K562 (cell line): Measurements from ENCODE around the gene SYNE1. TPM values are rescaled to one million over a fixed set of nuclear protein-coding genes. Genes with fewer than 3 reads are reported as not detected.

Source experiments
- ATAC-seq: fragments of 200-7000 bp; cut with Tn5 transposase; 3 replicates; pipeline ENCODE4 v1.9.1; 2020; ENCODE audit warnings: moderate library complexity
- BruUV-seq: library from RNA; stranded (reverse); fragments of 400-500 nt; replicated peaks from 2 replicates; lab custom pipeline; 2021; lab: Mats Ljungman, UMichigan
- CTCF ChIA-PET: fragments of 300-600 bp; formaldehyde crosslinking; extraction: SDS; loops from one replicate; lab custom pipeline; 2021; ENCODE audit warnings: low intra/inter-chr PET ratio; lab: Yijun Ruan, JAX
- POLR2A ChIA-PET: fragments of 300-600, 350-650 bp; sonication (Branson Sonifier 250); formaldehyde crosslinking; extraction: SDS; loops from one replicate; lab custom pipeline; 2021; ENCODE audit warnings: antibody characterized with exemption, inconsistent platforms; lab: Yijun Ruan, JAX
- DNase-seq, 4 experiments: peaks; one replicate each; pipeline versions ENCODE4 v3.0.0 to v3.0.0-alpha.2; 2011 to 2018; ENCODE audit warnings: low spot score in 3 of 4, mixed read lengths in 3 of 4; ENCODE audit errors: extremely low read depth in 1 of 4
- FAIRE-seq: peaks from 2 replicates; lab custom pipeline; 2011; peaks lifted over from hg19 to GRCh38; lab: Jason Lieb, UNC
- H2AFZ ChIP-seq: 2 replicates; pipeline ENCODE4 v1.6.0; 2011; ENCODE audit warnings: low read depth, low read length, control low read depth, inconsistent platforms
- H3K27ac ChIP-seq: fragments of 200-600 bp; 3 replicates; pipeline ENCODE4 v1.8.0; 2011; ENCODE audit warnings: low read depth, mild to moderate bottlenecking, control low read depth, inconsistent platforms, low read length, moderate library complexity, mixed read lengths; ENCODE audit errors: extremely low read depth
- H3K27me3 ChIP-seq, 2 experiments: fragments of 300-600 bp in 1 of 2; 2 replicates in 1 of 2; 3 replicates in 1 of 2; pipeline versions ENCODE4 v1.6.0 to v1.8.0; 2011; ENCODE audit warnings: inconsistent platforms in 2 of 2, low read length in 2 of 2, mild to moderate bottlenecking in 1 of 2, mixed read lengths in 1 of 2, moderate library complexity in 1 of 2; ENCODE audit not compliant: control insufficient read depth in 2 of 2, insufficient read depth in 2 of 2
- H3K36me3 ChIP-seq: fragments of 300-600 bp; 3 replicates; pipeline ENCODE4 v1.8.0; 2011; ENCODE audit warnings: mild to moderate bottlenecking, low read length, inconsistent platforms; ENCODE audit not compliant: control insufficient read depth, insufficient read depth
- H3K4me1 ChIP-seq, 2 experiments: fragments of 200-600 bp in 1 of 2; replicated peaks in 1 of 2; 2 replicates in 1 of 2; 3 replicates in 1 of 2; pipeline versions ENCODE4 v1.5.1 to v1.8.0; 2011; ENCODE audit warnings: inconsistent platforms in 2 of 2, low read length in 2 of 2, mild to moderate bottlenecking in 1 of 2, mixed read lengths in 1 of 2, moderate library complexity in 1 of 2; ENCODE audit not compliant: control insufficient read depth in 2 of 2, insufficient read depth in 2 of 2
- H3K4me2 ChIP-seq: 2 replicates; pipeline ENCODE4 v1.6.1; 2011; ENCODE audit warnings: low read length, control low read depth, inconsistent platforms, mixed read lengths; ENCODE audit not compliant: insufficient read depth
- H3K4me3 ChIP-seq: fragments of 200-600 bp; sonication (generic), shearing (Covaris generic); 2 replicates; pipeline ENCODE4 v1.5.1; 2016; ENCODE audit warnings: control low read depth, inconsistent platforms
- H3K79me2 ChIP-seq: fragments of 200-600 bp; 3 replicates; pipeline ENCODE4 v1.8.0; 2011; ENCODE audit warnings: low read length, inconsistent platforms; ENCODE audit not compliant: control insufficient read depth, insufficient read depth
- H3K9ac ChIP-seq, 2 experiments: 2 replicates each; pipeline versions ENCODE4 v1.6.0 to v1.6.1; 2011; ENCODE audit warnings: low read depth in 2 of 2, low read length in 2 of 2, control low read depth in 1 of 2, inconsistent platforms in 1 of 2, mild to moderate bottlenecking in 1 of 2, mixed read lengths in 1 of 2; ENCODE audit not compliant: insufficient read depth in 1 of 2
- H3K9me1 ChIP-seq: one replicate; pipeline ENCODE4 v1.6.0; 2011; ENCODE audit warnings: inconsistent platforms, mild to moderate bottlenecking, low read length, moderate library complexity; ENCODE audit not compliant: control insufficient read depth, insufficient read depth
- H3K9me3 ChIP-seq: replicated peaks from 2 replicates; pipeline ENCODE4 v1.5.1; 2011; ENCODE audit warnings: low read depth, low read length, inconsistent platforms; ENCODE audit not compliant: control insufficient read depth, insufficient read depth
- H4K20me1 ChIP-seq: replicated peaks from 2 replicates; pipeline ENCODE4 v1.6.1; 2011; ENCODE audit warnings: low read length, inconsistent platforms, mixed read lengths; ENCODE audit not compliant: control insufficient read depth, insufficient read depth
- CAMTA2 ChIP-seq: fragments of 250-450 bp; sonication (Bioruptor Pico); conservative IDR thresholded peaks from 2 replicates; pipeline ENCODE4 v1.5.1; 2022
- CHD1 ChIP-seq: fragments of 200-600 bp; sonication (generic); IDR thresholded peaks from one replicate; pipeline ENCODE4 v1.6.1; 2012; ENCODE audit warnings: mild to moderate bottlenecking, moderate library complexity, low read length, inconsistent platforms
- FOXA3 ChIP-seq, 2 experiments: fragments of 450-650 bp in 1 of 2; sonication (generic) in 1 of 2; formaldehyde crosslinking; IDR thresholded peaks in 1 of 2; conservative IDR thresholded peaks in 1 of 2; 2 replicates each; pipeline versions ENCODE4 v1.4.0 to v1.8.0; 2020 to 2022; ENCODE audit warnings: mild to moderate bottlenecking in 2 of 2, missing genetic modification reagents in 1 of 2
- HLTF ChIP-seq: fragments of 450-650 bp; IDR thresholded peaks from 2 replicates; pipeline ENCODE4 v1.6.1; 2016
- NCOA1 ChIP-seq: fragments of 450-650 bp; IDR thresholded peaks from 2 replicates; pipeline ENCODE4 v1.6.1; 2016; ENCODE audit warnings: low read depth
- PATZ1 ChIP-seq: fragments of 250-450 bp; sonication (Bioruptor Pico); IDR thresholded peaks from 2 replicates; pipeline ENCODE4 v1.5.0; 2020; ENCODE audit warnings: mild to moderate bottlenecking, borderline replicate concordance
- PYGO2 ChIP-seq: fragments of 450-650 bp; IDR thresholded peaks from 2 replicates; pipeline ENCODE4 v1.6.1; 2016; ENCODE audit warnings: mild to moderate bottlenecking, missing genetic modification characterization, moderate library complexity, missing compliant biosample characterization
- RBM39 ChIP-seq: fragments of 200-400 bp; formaldehyde crosslinking; optimal IDR thresholded peaks from 2 replicates; pipeline ENCODE3; 2018; ENCODE audit warnings: low read depth, low read length
- SMARCA5 ChIP-seq: fragments of 450-650 bp; IDR thresholded peaks from 2 replicates; pipeline ENCODE4 v1.6.1; 2016
- TBL1XR1 ChIP-seq, 2 experiments: IDR thresholded peaks; 2 replicates each; pipeline ENCODE4 v1.6.1; 2012; ENCODE audit warnings: improper control_type of control experiment in 2 of 2, low read length in 2 of 2, mild to moderate bottlenecking in 1 of 2
- ZNF311 ChIP-seq: fragments of 250-450 bp; sonication (Bioruptor Pico); IDR thresholded peaks from 2 replicates; pipeline ENCODE4 v1.4.0; 2020; ENCODE audit warnings: mild to moderate bottlenecking, moderate library complexity
- ZNF436 ChIP-seq: fragments of 250-450, 450-650 bp; sonication (Bioruptor Pico); formaldehyde crosslinking; IDR thresholded peaks from 2 replicates; pipeline ENCODE4 v1.7.0; 2020; ENCODE audit warnings: mild to moderate bottlenecking
- ZNF512 ChIP-seq: IDR thresholded peaks from 2 replicates; pipeline ENCODE4 v1.6.1; 2016; ENCODE audit warnings: missing genetic modification characterization, missing compliant biosample characterization
- WGBS: fragments of 100-300 bp; shearing (Covaris generic); methylation state at CpG from one replicate; pipeline ENCODE4 v1.1.6; 2016; ENCODE audit warnings: low coverage, mixed read lengths; ENCODE audit not compliant: insufficient coverage; ENCODE audit errors: missing lambda C conversion rate; 5-methylcytosine and 5-hydroxymethylcytosine counted together
- in situ Hi-C: fragments of 300-500 bp; cut with MboI; formaldehyde crosslinking; loops from 4 replicates; pipeline ENCODE4 v1.15.0; 2018; ENCODE audit warnings: inconsistent platforms, mixed read lengths
- intact Hi-C: fragments of 100-400 bp; cut with micrococcal nuclease; formaldehyde crosslinking; loops from 2 replicates; pipeline ENCODE4 v1.14.2; 2022
- polyA plus RNA-seq, 8 experiments: library from polyadenylated mRNA; depleted of rRNA in 4 of 8; stranded (reverse) in 5 of 8; unstranded in 3 of 8; fragments of >200 nt; fragmentation: Nextera tagmentation in 2 of 8; fragmentation: Illumina TruSeq in 1 of 8; extraction: Ambion mirVana in 2 of 8; extraction: Trizol in 1 of 8; gene quantifications; 2 replicates each; pipeline versions ENCODE4 v1.2.1 to v1.2.3, GENCODE V29; 2011 to 2014; ENCODE audit warnings: inconsistent platforms in 1 of 8, missing spikeins in 1 of 8
- total RNA-seq, 7 experiments: library from RNA; depleted of rRNA in 6 of 7; stranded (reverse); fragments of >200 nt in 6 of 7; fragmentation: Illumina TruSeq in 2 of 7; extraction: Trizol in 2 of 7; gene quantifications; 2 replicates each; pipeline versions ENCODE4 v1.2.1 to v1.2.3, GENCODE V29; 2011 to 2021; ENCODE audit warnings: low replicate concordance in 1 of 7
- TF ChIP-seq, protein P1 (sequence below): fragments of 250-450 bp; sonication (Bioruptor Pico); IDR thresholded peaks from 2 replicates; pipeline ENCODE4 v1.8.0; 2022; ENCODE audit warnings: moderate library complexity, mild to moderate bottlenecking, inconsistent platforms

The SYNE1 gene
- total and polyA plus RNA-seq, 9 of the 15 experiments (the other 6 are each of a cell fraction or from before 2014, with no cell fraction given) = under 0.01 to 0.42 (median 0.08) TPM; not detected in 1

GRCh38 chr6:152310371-152310954 lies 326.7 kb downstream of the SYNE1 start (continued):
- TF ChIP-seq PATZ1 (CRISPR knock-in tag) = no peak
- TF ChIP-seq CAMTA2 (CRISPR knock-in tag) = no peak
- TF ChIP-seq ZNF436 (CRISPR knock-in tag) = no peak
- no peak for TF ChIP-seq NCOA1

DNA sequence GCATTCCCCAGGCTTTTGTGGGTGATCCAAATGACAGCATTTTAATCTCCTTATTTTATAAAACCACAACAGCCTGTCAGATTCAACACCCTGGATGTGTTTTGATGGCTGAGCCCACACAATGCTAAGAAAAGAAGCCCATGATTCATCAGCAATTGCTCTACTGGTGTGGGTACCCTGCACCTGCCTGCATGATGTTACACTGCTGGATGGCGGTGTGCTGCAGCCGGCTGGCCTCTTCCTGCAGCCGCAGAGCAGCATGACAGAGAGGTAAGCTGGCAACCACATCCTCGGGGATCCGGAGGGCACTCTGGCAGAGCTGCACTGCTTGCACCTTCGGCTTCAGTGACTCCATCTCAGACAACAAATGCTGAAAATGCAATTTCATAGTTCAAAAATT lies 327.5 kb downstream of the SYNE1 start:
- no peak overlapping the region for H3K4me3 ChIP-seq
- in situ Hi-C loops (no loop called here), intact Hi-C loops (no loop called here)
- no peak overlapping the region for H2AFZ ChIP-seq
- H3K27me3 ChIP-seq = 0 out of 5 replicates have a peak, but pooled peaks cover 0 to 4% of the 10 kb centered on the region in 2 experiments
- ATAC-seq (no peak), FAIRE-seq (no peak), DNase-seq (no peak)
- ChIA-PET CTCF (no interaction called here), POLR2A (no interaction called here)
- no peaks in the 10 kb centered on the region for H3K36me3 ChIP-seq
- H3K79me2 ChIP-seq = no peaks in the 10 kb centered on the region
- no peak for TF ChIP-seq FOXA3 (CRISPR knock-in tag; conservative IDR thresholded peaks at IDR 0.05 in 1 of 2, IDR thresholded peaks at IDR 0.05 in 1 of 2)
- TF ChIP-seq, protein P1, sequence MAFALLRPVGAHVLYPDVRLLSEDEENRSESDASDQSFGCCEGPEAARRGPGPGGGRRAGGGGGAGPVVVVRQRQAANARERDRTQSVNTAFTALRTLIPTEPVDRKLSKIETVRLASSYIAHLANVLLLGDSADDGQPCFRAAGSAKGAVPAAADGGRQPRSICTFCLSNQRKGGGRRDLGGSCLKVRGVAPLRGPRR (CRISPR knock-in tag) = no peak
- no peak for TF ChIP-seq SMARCA5
- no peak for TF ChIP-seq CHD1
- TF ChIP-seq PYGO2 (tag) = no peak
- TF ChIP-seq ZNF311 (CRISPR knock-in tag) = no peak
- no peak for TF ChIP-seq RBM39
- TF ChIP-seq HLTF = no peak
- TF ChIP-seq ZNF512 = no peak
- TF ChIP-seq TBL1XR1 (IDR thresholded peaks at IDR 0.05; ENCODE audit: low read length in 2 of 2) = no peak
- H3K27ac ChIP-seq = no peak overlapping the region
- no peaks in the 10 kb centered on the region for H4K20me1 ChIP-seq
- H3K9me1 ChIP-seq = no peaks in the 10 kb centered on the region
- H3K4me2 ChIP-seq = no peak overlapping the region
- no peak overlapping the region for H3K9ac ChIP-seq
- no peaks in the 10 kb centered on the region for H3K4me1 ChIP-seq
- WGBS = 4% methylated on average over 6 of the region's 6 CpGs
- BruUV-seq = no TSS peak
- no peaks in the 10 kb centered on the region for H3K9me3 ChIP-seq
